K562 (cell line): ENCODE results near the gene PRM3. TPM values are rescaled to one million over a fixed set of nuclear protein-coding genes. Genes with fewer than 3 reads are reported as not detected.

Source experiments
- ARHGAP35 ChIP-seq: fragments of 450-650 bp; IDR thresholded peaks from 2 replicates; pipeline ENCODE4 v1.6.1; 2018; ENCODE audit not compliant: partially characterized antibody
- EP400 ChIP-seq: fragments of 450-650 bp; IDR thresholded peaks from 2 replicates; pipeline ENCODE4 v1.6.1; 2017; ENCODE audit warnings: antibody characterized with exemption, mild to moderate bottlenecking, moderate library complexity
- GABPB2 ChIP-seq: fragments of 250-450 bp; sonication (Bioruptor Pico); conservative IDR thresholded peaks from 2 replicates; pipeline ENCODE4 v1.5.1; 2021; ENCODE audit warnings: mild to moderate bottlenecking
- HIVEP1 ChIP-seq: fragments of 250-450 bp; sonication (Bioruptor Pico); IDR thresholded peaks from 2 replicates; pipeline ENCODE4 v1.4.0; 2020; ENCODE audit warnings: mild to moderate bottlenecking
- NONO ChIP-seq, 2 experiments: fragments of 200-400 bp in 1 of 2; fragments of 450-650 bp in 1 of 2; formaldehyde crosslinking in 1 of 2; IDR thresholded peaks; 2 replicates each; pipeline ENCODE4 v1.6.1; 2017; ENCODE audit warnings: low read depth in 2 of 2, mild to moderate bottlenecking in 2 of 2, moderate library complexity in 2 of 2, low read length in 1 of 2
- PML ChIP-seq: IDR thresholded peaks from 2 replicates; pipeline ENCODE4 v1.6.1; 2012; ENCODE audit warnings: low read length, inconsistent platforms
- PPARD ChIP-seq: fragments of 250-450 bp; sonication (Bioruptor Pico); IDR thresholded peaks from 2 replicates; pipeline ENCODE4 v1.8.0; 2022; ENCODE audit warnings: inconsistent platforms, mild to moderate bottlenecking, moderate library complexity
- SREBF2 ChIP-seq: sonication (generic); formaldehyde crosslinking; IDR thresholded peaks from 2 replicates; pipeline ENCODE4 v1.4.0; 2020; ENCODE audit warnings: mild to moderate bottlenecking, missing genetic modification reagents
- TAL1 ChIP-seq: fragments of 450-650 bp; IDR thresholded peaks from 2 replicates; pipeline ENCODE4 v1.6.1; 2016; ENCODE audit warnings: mild to moderate bottlenecking
- TEAD1 ChIP-seq, 2 experiments: fragments of 450-650 bp in 1 of 2; sonication (generic) in 1 of 2; formaldehyde crosslinking; IDR thresholded peaks; 2 replicates each; pipeline versions ENCODE4 v1.4.0 to v1.8.0; 2020 to 2022; ENCODE audit warnings: mild to moderate bottlenecking in 2 of 2, missing genetic modification reagents in 1 of 2
- polyA plus RNA-seq, 8 experiments: library from polyadenylated mRNA; depleted of rRNA in 4 of 8; stranded (reverse) in 5 of 8; unstranded in 3 of 8; fragments of >200 nt; fragmentation: Nextera tagmentation in 2 of 8; fragmentation: Illumina TruSeq in 1 of 8; extraction: Ambion mirVana in 2 of 8; extraction: Trizol in 1 of 8; gene quantifications; 2 replicates each; pipeline versions ENCODE4 v1.2.1 to v1.2.3, GENCODE V29; 2011 to 2014; ENCODE audit warnings: inconsistent platforms in 1 of 8, missing spikeins in 1 of 8
- total RNA-seq, 7 experiments: library from RNA; depleted of rRNA in 6 of 7; stranded (reverse); fragments of >200 nt in 6 of 7; fragmentation: Illumina TruSeq in 2 of 7; extraction: Trizol in 2 of 7; gene quantifications; 2 replicates each; pipeline versions ENCODE4 v1.2.1 to v1.2.3, GENCODE V29; 2011 to 2021; ENCODE audit warnings: low replicate concordance in 1 of 7
- TF ChIP-seq, protein P1 (sequence below): fragments of 450-650 bp; IDR thresholded peaks from 2 replicates; pipeline ENCODE4 v1.7.1; 2018; ENCODE audit warnings: mild to moderate bottlenecking, low read depth; ENCODE audit not compliant: partially characterized antibody
- TF ChIP-seq, protein P2 (sequence below): sonication (generic); formaldehyde crosslinking; IDR thresholded peaks from 2 replicates; pipeline ENCODE4 v1.9.0; 2022; ENCODE audit warnings: mild to moderate bottlenecking, missing genetic modification reagents
- TF ChIP-seq, protein P3 (sequence below): sonication (generic); formaldehyde crosslinking; IDR thresholded peaks from 2 replicates; pipeline ENCODE4 v1.8.0; 2023; ENCODE audit warnings: mild to moderate bottlenecking, missing genetic modification reagents
- TF ChIP-seq, protein P4 (sequence below): fragments of 450-650 bp; IDR thresholded peaks from 2 replicates; pipeline ENCODE4 v1.6.1; 2016; ENCODE audit warnings: borderline replicate concordance
- TF ChIP-seq, protein P5 (sequence below): fragments of 250-450 bp; sonication (Bioruptor Pico); IDR thresholded peaks from 2 replicates; pipeline ENCODE4 v1.8.0; 2021; ENCODE audit warnings: moderate library complexity, mild to moderate bottlenecking, inconsistent platforms
- TF ChIP-seq, protein P6 (sequence below): fragments of 250-450 bp; sonication (Bioruptor Pico); IDR thresholded peaks from 2 replicates; pipeline ENCODE4 v1.5.1; 2021; ENCODE audit warnings: mild to moderate bottlenecking
- TF ChIP-seq, protein P7 (sequence below): fragments of 450-650 bp; IDR thresholded peaks from 2 replicates; pipeline ENCODE4 v1.6.1; 2014; ENCODE audit warnings: low read depth, mild to moderate bottlenecking, moderate library complexity, borderline replicate concordance

Gene PRM3
- total and polyA plus RNA-seq, 9 of the 15 experiments (the other 6 are each of a cell fraction or from before 2014, with no cell fraction given): not detected

DNA sequence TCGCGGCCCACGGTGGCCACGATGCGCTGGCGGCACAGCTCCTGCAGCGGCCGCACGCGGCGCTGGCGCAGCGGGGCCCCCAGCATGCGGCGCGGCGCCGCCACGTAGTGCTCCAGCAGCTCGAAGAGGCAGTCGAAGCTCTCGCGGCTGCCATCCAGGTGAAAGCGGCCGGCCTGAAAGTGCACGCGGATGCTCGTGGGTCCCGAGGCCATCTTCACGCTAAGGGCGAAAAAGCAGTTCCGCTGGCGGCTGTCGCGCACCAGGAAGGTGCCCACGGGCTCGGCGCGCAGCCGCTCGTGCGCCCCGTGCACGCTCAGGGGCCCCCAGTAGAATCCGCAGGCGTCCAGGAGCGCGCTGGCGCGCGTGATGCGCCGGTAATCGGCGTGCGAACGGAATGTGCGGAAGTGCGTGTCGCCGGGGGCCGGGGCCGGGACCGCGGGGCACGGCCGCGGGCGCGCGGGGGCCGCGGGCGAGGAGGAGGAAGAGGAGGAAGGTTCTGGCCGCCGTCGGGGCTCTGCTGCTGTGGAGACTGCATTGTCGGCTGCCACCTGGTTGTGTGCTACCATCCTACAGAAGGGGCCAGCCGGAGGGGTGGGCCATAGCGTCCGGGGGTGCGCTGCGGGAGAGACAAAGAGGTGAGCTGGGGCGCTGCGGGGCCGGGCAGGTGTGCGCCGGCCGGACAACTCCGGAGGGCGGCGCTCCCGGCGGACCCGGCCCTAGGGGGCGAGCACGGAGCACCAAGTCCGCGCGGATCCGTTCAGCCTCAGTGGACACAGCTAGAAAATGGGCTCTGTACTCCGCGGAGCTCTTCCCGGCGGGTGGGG lies 18.3 kb downstream of the PRM3 start (continued):
- TF ChIP-seq, protein P1, sequence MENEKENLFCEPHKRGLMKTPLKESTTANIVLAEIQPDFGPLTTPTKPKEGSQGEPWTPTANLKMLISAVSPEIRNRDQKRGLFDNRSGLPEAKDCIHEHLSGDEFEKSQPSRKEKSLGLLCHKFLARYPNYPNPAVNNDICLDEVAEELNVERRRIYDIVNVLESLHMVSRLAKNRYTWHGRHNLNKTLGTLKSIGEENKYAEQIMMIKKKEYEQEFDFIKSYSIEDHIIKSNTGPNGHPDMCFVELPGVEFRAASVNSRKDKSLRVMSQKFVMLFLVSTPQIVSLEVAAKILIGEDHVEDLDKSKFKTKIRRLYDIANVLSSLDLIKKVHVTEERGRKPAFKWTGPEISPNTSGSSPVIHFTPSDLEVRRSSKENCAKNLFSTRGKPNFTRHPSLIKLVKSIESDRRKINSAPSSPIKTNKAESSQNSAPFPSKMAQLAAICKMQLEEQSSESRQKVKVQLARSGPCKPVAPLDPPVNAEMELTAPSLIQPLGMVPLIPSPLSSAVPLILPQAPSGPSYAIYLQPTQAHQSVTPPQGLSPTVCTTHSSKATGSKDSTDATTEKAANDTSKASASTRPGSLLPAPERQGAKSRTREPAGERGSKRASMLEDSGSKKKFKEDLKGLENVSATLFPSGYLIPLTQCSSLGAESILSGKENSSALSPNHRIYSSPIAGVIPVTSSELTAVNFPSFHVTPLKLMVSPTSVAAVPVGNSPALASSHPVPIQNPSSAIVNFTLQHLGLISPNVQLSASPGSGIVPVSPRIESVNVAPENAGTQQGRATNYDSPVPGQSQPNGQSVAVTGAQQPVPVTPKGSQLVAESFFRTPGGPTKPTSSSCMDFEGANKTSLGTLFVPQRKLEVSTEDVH: no peak
- peak; percentile 35 to 99; a peak in 2 of 4 replicates for TF ChIP-seq TEAD1 (CRISPR knock-in tag; IDR thresholded peaks at IDR 0.05)
- TF ChIP-seq, protein P2, sequence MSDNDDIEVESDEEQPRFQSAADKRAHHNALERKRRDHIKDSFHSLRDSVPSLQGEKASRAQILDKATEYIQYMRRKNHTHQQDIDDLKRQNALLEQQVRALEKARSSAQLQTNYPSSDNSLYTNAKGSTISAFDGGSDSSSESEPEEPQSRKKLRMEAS (CRISPR knock-in tag): peak; percentile 100
- TF ChIP-seq, protein P3, sequence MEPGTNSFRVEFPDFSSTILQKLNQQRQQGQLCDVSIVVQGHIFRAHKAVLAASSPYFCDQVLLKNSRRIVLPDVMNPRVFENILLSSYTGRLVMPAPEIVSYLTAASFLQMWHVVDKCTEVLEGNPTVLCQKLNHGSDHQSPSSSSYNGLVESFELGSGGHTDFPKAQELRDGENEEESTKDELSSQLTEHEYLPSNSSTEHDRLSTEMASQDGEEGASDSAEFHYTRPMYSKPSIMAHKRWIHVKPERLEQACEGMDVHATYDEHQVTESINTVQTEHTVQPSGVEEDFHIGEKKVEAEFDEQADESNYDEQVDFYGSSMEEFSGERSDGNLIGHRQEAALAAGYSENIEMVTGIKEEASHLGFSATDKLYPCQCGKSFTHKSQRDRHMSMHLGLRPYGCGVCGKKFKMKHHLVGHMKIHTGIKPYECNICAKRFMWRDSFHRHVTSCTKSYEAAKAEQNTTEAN: peak; percentile 97
- TF ChIP-seq HIVEP1: 0 out of 2 replicates have a peak, but pooled peaks have one; percentile 76
- peak; percentile 63; the same call in 1 of the 2 replicates for TF ChIP-seq EP400
- no peak for TF ChIP-seq PPARD (CRISPR knock-in tag)
- peak in 1 of 2 experiments; percentile 4; a peak in 1 of 4 replicates for TF ChIP-seq NONO (IDR thresholded peaks at IDR 0.05; ENCODE audit: low read depth in 2 of 2, low read length in 1 of 2)
- TF ChIP-seq, protein P4, sequence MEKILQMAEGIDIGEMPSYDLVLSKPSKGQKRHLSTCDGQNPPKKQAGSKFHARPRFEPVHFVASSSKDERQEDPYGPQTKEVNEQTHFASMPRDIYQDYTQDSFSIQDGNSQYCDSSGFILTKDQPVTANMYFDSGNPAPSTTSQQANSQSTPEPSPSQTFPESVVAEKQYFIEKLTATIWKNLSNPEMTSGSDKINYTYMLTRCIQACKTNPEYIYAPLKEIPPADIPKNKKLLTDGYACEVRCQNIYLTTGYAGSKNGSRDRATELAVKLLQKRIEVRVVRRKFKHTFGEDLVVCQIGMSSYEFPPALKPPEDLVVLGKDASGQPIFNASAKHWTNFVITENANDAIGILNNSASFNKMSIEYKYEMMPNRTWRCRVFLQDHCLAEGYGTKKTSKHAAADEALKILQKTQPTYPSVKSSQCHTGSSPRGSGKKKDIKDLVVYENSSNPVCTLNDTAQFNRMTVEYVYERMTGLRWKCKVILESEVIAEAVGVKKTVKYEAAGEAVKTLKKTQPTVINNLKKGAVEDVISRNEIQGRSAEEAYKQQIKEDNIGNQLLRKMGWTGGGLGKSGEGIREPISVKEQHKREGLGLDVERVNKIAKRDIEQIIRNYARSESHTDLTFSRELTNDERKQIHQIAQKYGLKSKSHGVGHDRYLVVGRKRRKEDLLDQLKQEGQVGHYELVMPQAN: no peak
- TF ChIP-seq, protein P5, sequence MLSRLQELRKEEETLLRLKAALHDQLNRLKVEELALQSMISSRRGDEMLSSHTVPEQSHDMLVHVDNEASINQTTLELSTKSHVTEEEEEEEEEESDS (CRISPR knock-in tag): no peak
- no peak for TF ChIP-seq GABPB2 (CRISPR knock-in tag)
- TF ChIP-seq, protein P6, sequence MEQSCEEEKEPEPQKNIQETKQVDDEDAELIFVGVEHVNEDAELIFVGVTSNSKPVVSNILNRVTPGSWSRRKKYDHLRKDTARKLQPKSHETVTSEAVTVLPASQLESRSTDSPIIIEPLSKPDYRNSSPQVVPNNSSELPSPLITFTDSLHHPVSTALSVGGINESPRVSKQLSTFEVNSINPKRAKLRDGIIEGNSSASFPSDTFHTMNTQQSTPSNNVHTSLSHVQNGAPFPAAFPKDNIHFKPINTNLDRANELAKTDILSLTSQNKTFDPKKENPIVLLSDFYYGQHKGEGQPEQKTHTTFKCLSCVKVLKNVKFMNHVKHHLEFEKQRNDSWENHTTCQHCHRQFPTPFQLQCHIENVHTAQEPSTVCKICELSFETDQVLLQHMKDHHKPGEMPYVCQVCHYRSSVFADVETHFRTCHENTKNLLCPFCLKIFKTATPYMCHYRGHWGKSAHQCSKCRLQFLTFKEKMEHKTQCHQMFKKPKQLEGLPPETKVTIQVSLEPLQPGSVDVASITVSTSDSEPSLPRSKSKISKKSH (CRISPR knock-in tag): no peak
- TF ChIP-seq, protein P7, sequence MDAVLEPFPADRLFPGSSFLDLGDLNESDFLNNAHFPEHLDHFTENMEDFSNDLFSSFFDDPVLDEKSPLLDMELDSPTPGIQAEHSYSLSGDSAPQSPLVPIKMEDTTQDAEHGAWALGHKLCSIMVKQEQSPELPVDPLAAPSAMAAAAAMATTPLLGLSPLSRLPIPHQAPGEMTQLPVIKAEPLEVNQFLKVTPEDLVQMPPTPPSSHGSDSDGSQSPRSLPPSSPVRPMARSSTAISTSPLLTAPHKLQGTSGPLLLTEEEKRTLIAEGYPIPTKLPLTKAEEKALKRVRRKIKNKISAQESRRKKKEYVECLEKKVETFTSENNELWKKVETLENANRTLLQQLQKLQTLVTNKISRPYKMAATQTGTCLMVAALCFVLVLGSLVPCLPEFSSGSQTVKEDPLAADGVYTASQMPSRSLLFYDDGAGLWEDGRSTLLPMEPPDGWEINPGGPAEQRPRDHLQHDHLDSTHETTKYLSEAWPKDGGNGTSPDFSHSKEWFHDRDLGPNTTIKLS: peak; percentile 97
- TF ChIP-seq ARHGAP35: no peak
- no peak for TF ChIP-seq TAL1
- TF ChIP-seq PML: no peak
- no peak for TF ChIP-seq SREBF2
